ENCODE data around the gene POLA2. TPM values are rescaled to one million over a fixed set of nuclear protein-coding genes. Genes with fewer than 3 reads are reported as not detected.

POLA2 gene, protein sequence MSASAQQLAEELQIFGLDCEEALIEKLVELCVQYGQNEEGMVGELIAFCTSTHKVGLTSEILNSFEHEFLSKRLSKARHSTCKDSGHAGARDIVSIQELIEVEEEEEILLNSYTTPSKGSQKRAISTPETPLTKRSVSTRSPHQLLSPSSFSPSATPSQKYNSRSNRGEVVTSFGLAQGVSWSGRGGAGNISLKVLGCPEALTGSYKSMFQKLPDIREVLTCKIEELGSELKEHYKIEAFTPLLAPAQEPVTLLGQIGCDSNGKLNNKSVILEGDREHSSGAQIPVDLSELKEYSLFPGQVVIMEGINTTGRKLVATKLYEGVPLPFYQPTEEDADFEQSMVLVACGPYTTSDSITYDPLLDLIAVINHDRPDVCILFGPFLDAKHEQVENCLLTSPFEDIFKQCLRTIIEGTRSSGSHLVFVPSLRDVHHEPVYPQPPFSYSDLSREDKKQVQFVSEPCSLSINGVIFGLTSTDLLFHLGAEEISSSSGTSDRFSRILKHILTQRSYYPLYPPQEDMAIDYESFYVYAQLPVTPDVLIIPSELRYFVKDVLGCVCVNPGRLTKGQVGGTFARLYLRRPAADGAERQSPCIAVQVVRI
- total RNA-seq (2022; extraction: Qiagen RNA extraction; ENCODE audit: low read depth), result 14.1 to 19.3 TPM (median 15.7 TPM) in 5 replicates

DNA sequence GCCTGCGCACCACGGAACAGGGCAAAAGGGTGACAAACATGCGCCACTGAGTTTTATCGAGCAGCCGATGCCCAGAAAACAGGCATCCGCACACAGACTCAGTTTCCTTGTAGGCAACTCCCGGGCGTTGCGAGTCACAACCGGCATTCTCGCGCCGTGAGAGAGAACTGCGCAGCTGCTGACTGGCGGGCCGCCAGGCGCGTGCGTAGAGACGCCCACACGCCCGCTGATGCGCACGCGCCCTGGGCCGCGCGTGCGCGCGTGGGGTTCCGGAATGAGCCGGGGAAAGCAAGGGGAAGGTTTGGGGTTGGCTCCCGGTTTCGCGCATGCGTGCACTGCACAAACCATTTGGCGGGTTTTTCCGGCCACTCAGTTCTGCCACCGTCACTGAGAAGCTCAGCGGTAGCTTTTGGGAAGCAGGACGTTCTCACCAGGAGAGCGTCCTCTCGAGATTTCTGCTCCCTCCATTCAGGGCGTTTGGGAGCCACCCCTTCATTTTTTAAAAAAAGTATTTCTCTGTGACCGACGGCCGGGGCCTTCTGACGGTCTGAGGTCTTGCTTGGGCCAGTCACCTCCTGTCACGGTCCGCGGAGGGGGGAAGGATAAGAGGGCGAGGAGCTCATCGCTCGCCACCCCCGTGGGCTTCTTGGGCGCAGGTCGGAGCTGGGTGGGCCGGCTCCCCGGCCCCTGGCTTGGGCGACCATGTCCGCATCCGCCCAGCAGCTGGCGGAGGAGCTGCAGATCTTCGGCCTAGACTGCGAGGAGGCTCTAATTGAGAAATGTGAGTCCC, at the start of gene POLA2:
POLA2 (plus strand) TSS at position 372 of the 790 bp plus-strand sequence; CDS start at position 703, 331 bp downstream.

DNA sequence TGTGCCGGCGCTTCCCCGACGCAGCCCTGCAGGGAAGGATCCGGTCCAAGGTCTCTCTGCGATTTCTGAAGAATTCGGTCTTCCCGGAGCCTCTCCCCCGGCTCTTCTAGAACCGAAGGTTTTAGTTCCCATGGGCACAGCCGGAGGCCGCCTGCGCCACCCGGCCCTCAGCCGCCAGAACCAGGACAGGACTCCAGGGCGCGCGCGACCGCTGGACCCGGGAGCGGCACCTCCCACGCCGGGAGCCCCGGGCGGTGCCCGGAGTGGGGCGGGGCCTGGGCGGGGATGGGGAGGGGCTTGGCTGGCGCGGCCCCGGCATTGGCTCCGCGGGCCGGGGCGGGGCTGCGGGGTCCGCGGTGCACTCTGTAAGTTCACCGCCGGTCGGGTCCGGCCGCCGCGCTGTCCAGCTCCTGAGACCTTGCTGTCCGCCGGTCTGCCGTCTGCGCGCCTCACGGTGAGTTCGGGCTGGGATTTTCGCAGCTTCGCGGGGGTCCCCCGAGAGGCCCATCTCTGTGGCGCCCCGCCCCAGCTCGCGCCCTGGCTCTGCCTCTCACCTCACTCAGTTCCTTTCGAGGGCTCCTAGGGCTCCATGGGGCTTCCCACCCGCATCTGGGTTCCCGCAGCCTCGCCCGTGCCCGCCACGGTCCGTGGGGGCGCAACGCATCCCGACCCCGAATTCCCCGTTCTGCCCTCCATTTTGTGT, 52.9 kb downstream of the POLA2 start, which contains the start of gene CDC42EP2:
CDC42EP2 (plus strand) TSS at position 366 of the 703 bp plus-strand sequence. CDS start 6,033 bp downstream, outside the sequence.

Other genes starting within 250 kb of the POLA2 start
- 165 to 187 TPM (median 173 TPM) in 5 replicates for gene ARL2, start 247.8 kb upstream of the POLA2 start, total RNA-seq (2022; extraction: Qiagen RNA extraction; ENCODE audit: low read depth)
- gene SNX15, start 234.5 kb upstream of the POLA2 start, total RNA-seq (2022; extraction: Qiagen RNA extraction; ENCODE audit: low read depth), result 22.2 to 25.0 TPM (median 23.3 TPM) in 5 replicates
- gene SAC3D1, start 220.8 kb upstream of the POLA2 start, total RNA-seq (2022; extraction: Qiagen RNA extraction; ENCODE audit: low read depth), result 41.8 to 56.5 TPM (median 48.8 TPM) in 5 replicates
- not detected in 5 replicates for gene NAALADL1, start 203.4 kb upstream of the POLA2 start, total RNA-seq (2022; extraction: Qiagen RNA extraction; ENCODE audit: low read depth)
- 60.5 to 75.2 TPM (median 71.6 TPM) in 5 replicates for gene CDCA5, start 177.9 kb upstream of the POLA2 start, total RNA-seq (2022; extraction: Qiagen RNA extraction; ENCODE audit: low read depth)
- gene ZFPL1, start 177.7 kb upstream of the POLA2 start, total RNA-seq (2022; extraction: Qiagen RNA extraction; ENCODE audit: low read depth), result 28.5 to 35.4 TPM (median 33.5 TPM) in 5 replicates
- 51.6 to 68.1 TPM (median 56.0 TPM) in 5 replicates for gene VPS51, start 165.7 kb upstream of the POLA2 start, total RNA-seq (2022; extraction: Qiagen RNA extraction; ENCODE audit: low read depth)
- gene TM7SF2, start 150.1 kb upstream of the POLA2 start, total RNA-seq (2022; extraction: Qiagen RNA extraction; ENCODE audit: low read depth), result 4.6 to 9.0 TPM (median 6.1 TPM) in 5 replicates
- gene ZNHIT2, start 144.3 kb upstream of the POLA2 start, total RNA-seq (2022; extraction: Qiagen RNA extraction; ENCODE audit: low read depth), result 13.2 to 23.0 TPM (median 20.9 TPM) in 5 replicates
- 836 to 988 TPM (median 969 TPM) in 5 replicates for gene FAU, start 139.8 kb upstream of the POLA2 start, total RNA-seq (2022; extraction: Qiagen RNA extraction; ENCODE audit: low read depth)
- gene MRPL49, start 139.6 kb upstream of the POLA2 start, total RNA-seq (2022; extraction: Qiagen RNA extraction; ENCODE audit: low read depth), result 76.2 to 80.9 TPM (median 77.4 TPM) in 5 replicates
- 31.0 to 44.6 TPM (median 42.1 TPM) in 5 replicates for gene SYVN1, start 127.4 kb upstream of the POLA2 start, total RNA-seq (2022; extraction: Qiagen RNA extraction; ENCODE audit: low read depth)
- gene SPDYC, start 91.7 kb upstream of the POLA2 start, total RNA-seq (2022; extraction: Qiagen RNA extraction; ENCODE audit: low read depth), result not detected in 5 replicates
- gene CAPN1, start 80.0 kb upstream of the POLA2 start, total RNA-seq (2022; extraction: Qiagen RNA extraction; ENCODE audit: low read depth), result 96.7 to 116 TPM (median 104 TPM) in 5 replicates
- gene CDC42EP2, start 52.9 kb downstream of the POLA2 start, total RNA-seq (2022; extraction: Qiagen RNA extraction; ENCODE audit: low read depth), result 14.5 to 16.5 TPM (median 14.8 TPM) in 5 replicates
- gene DPF2, start 71.9 kb downstream of the POLA2 start, total RNA-seq (2022; extraction: Qiagen RNA extraction; ENCODE audit: low read depth), result 39.6 to 46.0 TPM (median 41.1 TPM) in 5 replicates
- gene TIGD3, start 92.8 kb downstream of the POLA2 start, total RNA-seq (2022; extraction: Qiagen RNA extraction; ENCODE audit: low read depth), result 0.65 to 1.00 TPM (median 0.86 TPM) in 5 replicates
- gene SLC25A45, start 120.7 kb downstream of the POLA2 start, total RNA-seq (2022; extraction: Qiagen RNA extraction; ENCODE audit: low read depth), result 10.5 to 12.9 TPM (median 11.5 TPM) in 5 replicates
- 42.5 to 52.5 TPM (median 51.4 TPM) in 5 replicates for gene FRMD8, start 124.7 kb downstream of the POLA2 start, total RNA-seq (2022; extraction: Qiagen RNA extraction; ENCODE audit: low read depth)
- gene NEAT1, start 160.8 kb downstream of the POLA2 start, total RNA-seq (2022; extraction: Qiagen RNA extraction; ENCODE audit: low read depth), result 133 to 221 TPM (median 217 TPM) in 5 replicates
- gene MALAT1, start 237.1 kb downstream of the POLA2 start, total RNA-seq (2022; extraction: Qiagen RNA extraction; ENCODE audit: low read depth), result 47.2 to 76.6 TPM (median 61.1 TPM) in 5 replicates